Vagina (tissue), 2 donors: ENCODE data around the gene WNT6. TPM values are rescaled to one million over a fixed set of nuclear protein-coding genes. Genes with fewer than 3 reads are reported as not detected.
A peak's percentile ranks its signal among the peaks of the same experiment; 100 is the strongest.

Experiments
- DNase-seq, 2 donors: peaks; one replicate each; pipeline ENCODE4 v3.0.0-alpha.2; 2017; ENCODE audit errors: extremely low spot score in 2 of 2
- H3K27ac ChIP-seq: fragments of 200-600 bp; sonication (generic); one replicate; pipeline ENCODE4 v1.5.1; 2019
- H3K27me3 ChIP-seq: fragments of 200-600 bp; sonication (generic); one replicate; pipeline ENCODE4 v1.5.1; 2019
- H3K36me3 ChIP-seq, 2 donors: fragments of 200-600 bp; sonication (generic); one replicate each; pipeline ENCODE4 v1.5.1; 2017 to 2019
- H3K4me1 ChIP-seq: fragments of 200-600 bp; sonication (generic); one replicate; pipeline ENCODE4 v1.5.1; 2019
- H3K4me3 ChIP-seq, 2 donors: fragments of 200-600 bp; sonication (generic); 1 replicate in 1 of 2; 2 replicates in 1 of 2; pipeline ENCODE4 v1.5.1; 2016 to 2019
- H3K9me3 ChIP-seq: fragments of 200-600 bp; sonication (generic); one replicate; pipeline ENCODE4 v1.5.1; 2019
- POLR2A ChIP-seq, 2 donors: fragments of 450-650 bp; IDR thresholded peaks; one replicate each; pipeline ENCODE4 v1.6.1; 2017; ENCODE audit warnings: antibody characterized with exemption in 2 of 2, mild to moderate bottlenecking in 2 of 2, moderate library complexity in 2 of 2
- POLR2AphosphoS5 ChIP-seq, 2 donors: sonication (generic); formaldehyde crosslinking; IDR thresholded peaks; one replicate each; pipeline ENCODE4 v1.9.0; 2017; ENCODE audit warnings: antibody characterized with exemption in 2 of 2, mild to moderate bottlenecking in 2 of 2, low read depth in 1 of 2; ENCODE audit not compliant: insufficient read depth in 1 of 2
- intact Hi-C: fragments of 100-400 bp; cut with DNase I; formaldehyde crosslinking; loops from one replicate; pipeline ENCODE4 v1.15.1; 2023
- total RNA-seq: library from RNA; depleted of rRNA; stranded (reverse); fragments of >200 nt; gene quantifications from one replicate; pipeline ENCODE4 v1.2.3, GENCODE V29; 2016
- TF ChIP-seq, protein P1 (sequence below), 3 experiments: fragments of 450-650 bp in 2 of 3; fragments of 200-600 bp in 1 of 3; sonication (generic) in 1 of 3; IDR thresholded peaks; one replicate each; pipeline ENCODE4 v1.5.1; 2017 to 2019; ENCODE audit warnings: antibody characterized with exemption in 3 of 3, mild to moderate bottlenecking in 2 of 3, moderate library complexity in 2 of 3

Gene WNT6
- total RNA-seq, 1 donor from 2014 or later = 2.0 TPM

DNA sequence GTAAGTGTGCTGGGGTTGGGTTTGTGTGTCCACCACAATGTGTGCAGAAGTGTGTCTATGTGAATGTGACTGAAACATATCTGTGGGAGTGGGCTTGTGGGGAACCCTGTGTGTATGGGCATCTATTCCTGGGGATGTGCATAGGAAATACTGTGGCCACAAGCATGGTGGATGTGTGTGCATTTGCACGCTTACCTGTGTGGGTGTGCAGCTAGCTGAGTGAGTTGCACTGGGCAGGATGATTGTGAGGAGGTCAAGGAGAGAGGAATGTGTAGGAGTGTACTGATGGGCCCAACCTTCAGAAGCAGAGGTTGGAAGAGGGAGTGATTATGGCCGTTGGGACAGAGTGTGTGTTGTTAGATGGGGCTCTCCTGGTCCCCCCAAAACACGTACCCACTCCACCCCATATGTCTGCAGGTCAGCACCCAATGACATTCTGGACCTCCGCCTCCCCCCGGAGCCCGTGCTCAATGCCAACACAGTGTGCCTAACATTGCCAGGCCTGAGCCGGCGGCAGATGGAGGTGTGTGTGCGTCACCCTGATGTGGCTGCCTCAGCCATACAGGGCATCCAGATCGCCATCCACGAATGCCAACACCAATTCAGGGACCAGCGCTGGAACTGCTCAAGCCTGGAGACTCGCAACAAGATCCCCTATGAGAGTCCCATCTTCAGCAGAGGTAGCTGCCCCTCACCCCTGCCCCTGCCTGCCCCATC is 22.3 kb downstream of the WNT6 start:
- TF ChIP-seq, protein P1, sequence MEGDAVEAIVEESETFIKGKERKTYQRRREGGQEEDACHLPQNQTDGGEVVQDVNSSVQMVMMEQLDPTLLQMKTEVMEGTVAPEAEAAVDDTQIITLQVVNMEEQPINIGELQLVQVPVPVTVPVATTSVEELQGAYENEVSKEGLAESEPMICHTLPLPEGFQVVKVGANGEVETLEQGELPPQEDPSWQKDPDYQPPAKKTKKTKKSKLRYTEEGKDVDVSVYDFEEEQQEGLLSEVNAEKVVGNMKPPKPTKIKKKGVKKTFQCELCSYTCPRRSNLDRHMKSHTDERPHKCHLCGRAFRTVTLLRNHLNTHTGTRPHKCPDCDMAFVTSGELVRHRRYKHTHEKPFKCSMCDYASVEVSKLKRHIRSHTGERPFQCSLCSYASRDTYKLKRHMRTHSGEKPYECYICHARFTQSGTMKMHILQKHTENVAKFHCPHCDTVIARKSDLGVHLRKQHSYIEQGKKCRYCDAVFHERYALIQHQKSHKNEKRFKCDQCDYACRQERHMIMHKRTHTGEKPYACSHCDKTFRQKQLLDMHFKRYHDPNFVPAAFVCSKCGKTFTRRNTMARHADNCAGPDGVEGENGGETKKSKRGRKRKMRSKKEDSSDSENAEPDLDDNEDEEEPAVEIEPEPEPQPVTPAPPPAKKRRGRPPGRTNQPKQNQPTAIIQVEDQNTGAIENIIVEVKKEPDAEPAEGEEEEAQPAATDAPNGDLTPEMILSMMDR (IDR thresholded peaks at IDR 0.05) = no peak
- no peak for TF ChIP-seq POLR2AphosphoS5 (IDR thresholded peaks at IDR 0.05; ENCODE audit: insufficient read depth in 1 of 2, low read depth in 1 of 2)
- TF ChIP-seq POLR2A (IDR thresholded peaks at IDR 0.05) = no peak
- H3K4me3 ChIP-seq = no peak overlapping the region
- H3K27ac ChIP-seq = no peak overlapping the region
- peaks cover 11% of the 10 kb centered on the region for H3K27me3 ChIP-seq
- peaks cover 50% of the 10 kb centered on the region for H3K4me1 ChIP-seq
- DNase-seq = no peak
- intact Hi-C loops = no loop called here
- no peaks in the 10 kb centered on the region for H3K36me3 ChIP-seq
- no peaks in the 10 kb centered on the region for H3K9me3 ChIP-seq

DNA sequence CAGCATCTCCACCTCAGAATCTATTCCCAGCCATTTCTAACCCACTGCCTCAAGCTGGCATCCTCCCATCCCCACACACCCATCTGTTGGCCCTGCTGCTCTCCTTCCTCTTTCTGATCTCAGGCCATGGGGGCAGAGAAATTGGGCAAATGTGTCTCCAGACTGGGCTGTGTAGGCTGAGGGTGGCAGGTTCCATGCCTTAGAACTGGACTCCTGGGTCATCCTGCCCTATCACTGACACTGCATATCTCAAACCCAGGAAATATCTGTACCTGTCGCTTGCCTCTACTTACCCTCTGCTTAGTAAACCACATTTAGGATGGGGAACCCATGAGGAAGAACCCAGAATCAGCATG is 22.8 kb downstream of the WNT6 start:
- Histone ChIP-seq H3K36me3 (no peaks in the 10 kb centered on the region), H3K9me3 (no peaks in the 10 kb centered on the region), H3K4me1 (peaks cover 54% of the 10 kb centered on the region), H3K27me3 (peaks cover 11% of the 10 kb centered on the region), H3K27ac (no peak overlapping the region), H3K4me3 (no peak overlapping the region)
- no peak for TF ChIP-seq POLR2AphosphoS5 (IDR thresholded peaks at IDR 0.05; ENCODE audit: insufficient read depth in 1 of 2, low read depth in 1 of 2)
- no peak for TF ChIP-seq POLR2A (IDR thresholded peaks at IDR 0.05)
- TF ChIP-seq, protein P1 (IDR thresholded peaks at IDR 0.05) = no peak
- intact Hi-C loops = no loop called here
- DNase-seq = no peak

DNA sequence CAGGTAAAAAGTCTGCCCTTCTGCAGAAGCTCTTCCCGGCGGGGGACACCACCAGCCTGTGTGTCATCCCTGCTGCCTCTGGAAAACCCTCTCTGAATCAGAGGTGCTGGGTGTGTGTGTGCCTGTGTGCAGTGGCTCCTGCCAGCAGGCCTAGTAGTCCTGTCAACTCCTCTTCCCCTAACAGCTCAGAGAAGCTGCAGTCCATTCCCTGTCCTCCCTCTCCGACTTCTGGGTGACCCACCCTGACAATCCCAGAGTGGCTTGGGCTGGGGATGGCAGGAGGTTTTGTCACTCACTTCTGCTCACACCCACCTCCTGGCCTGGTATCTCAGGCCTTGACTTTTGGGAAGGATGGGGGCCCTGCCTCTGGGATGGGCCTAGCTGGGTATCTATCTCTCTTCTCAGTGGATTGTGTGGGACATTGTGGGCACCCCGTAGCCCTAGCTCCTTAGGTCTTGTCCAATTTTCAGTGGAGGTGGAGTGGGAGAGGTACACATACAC is 23.3 kb downstream of the WNT6 start:
- peaks cover 11% of the 10 kb centered on the region for H3K27me3 ChIP-seq
- intact Hi-C loops = no loop called here
- peaks cover 54% of the 10 kb centered on the region for H3K4me1 ChIP-seq
- peak overlapping the region in 1 of 2 donors; percentile 48 for H3K4me3 ChIP-seq
- H3K27ac ChIP-seq = peak overlapping the region; percentile 54
- DNase-seq = no peak
- TF ChIP-seq POLR2A (IDR thresholded peaks at IDR 0.05) = no peak
- no peaks in the 10 kb centered on the region for H3K36me3 ChIP-seq
- no peaks in the 10 kb centered on the region for H3K9me3 ChIP-seq

DNA sequence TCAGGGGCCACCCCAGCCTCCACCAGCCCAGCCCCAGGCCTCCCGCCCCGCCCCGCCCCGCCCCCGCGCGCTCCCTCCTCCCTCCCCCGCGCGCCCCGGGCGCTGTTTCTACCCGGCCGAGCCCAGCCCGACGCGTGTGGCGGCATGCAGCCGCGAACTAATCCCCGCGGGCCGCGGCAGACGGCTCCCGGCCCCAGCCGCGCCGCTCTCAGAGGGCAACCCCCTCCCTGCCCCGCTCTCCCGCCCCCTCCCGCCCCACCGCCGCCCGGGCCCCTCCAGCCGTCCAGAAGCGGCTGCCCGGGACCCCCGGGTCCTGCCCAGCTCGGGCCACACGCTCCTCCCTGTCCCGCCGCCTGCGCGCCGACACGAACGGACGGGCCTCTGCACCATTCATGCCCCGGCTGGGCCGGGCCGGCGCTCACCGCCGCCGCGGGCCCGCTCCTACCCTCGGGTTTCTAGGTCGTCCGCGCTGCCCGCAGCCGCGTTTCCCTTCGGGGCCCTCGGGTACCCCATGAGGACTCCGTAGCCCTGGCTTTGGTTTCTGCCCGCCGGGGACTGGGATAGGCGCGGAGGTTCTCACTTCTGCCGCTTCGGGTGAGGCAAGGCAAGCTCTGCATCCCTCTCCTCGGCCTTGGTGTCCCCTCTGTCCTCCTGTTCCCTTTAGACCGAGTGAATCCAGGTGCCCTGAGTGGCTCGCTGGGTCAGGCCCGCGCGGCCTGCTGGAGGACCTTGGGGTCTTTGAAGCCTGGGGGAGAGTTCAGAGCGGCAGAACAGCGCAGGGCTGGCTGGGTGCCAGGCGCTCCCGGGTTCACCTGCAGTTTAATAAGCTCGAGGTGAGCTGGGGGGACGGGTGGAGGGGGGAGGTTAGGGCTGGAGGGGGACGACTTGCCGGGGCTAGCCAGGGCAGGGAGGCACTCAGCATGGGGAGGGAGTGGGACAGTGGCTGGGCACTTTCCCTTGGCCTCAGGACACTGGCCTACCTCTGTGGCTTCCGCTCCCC is 24.2 kb downstream of the WNT6 start:
- TF ChIP-seq, protein P1 (IDR thresholded peaks at IDR 0.05) = no peak
- TF ChIP-seq POLR2A (IDR thresholded peaks at IDR 0.05) = no peak
- peaks cover 54% of the 10 kb centered on the region for H3K4me1 ChIP-seq
- no peaks in the 10 kb centered on the region for H3K9me3 ChIP-seq
- DNase-seq = no peak
- peaks cover 11% of the 10 kb centered on the region for H3K27me3 ChIP-seq
- intact Hi-C loops = no loop called here
- H3K27ac ChIP-seq = peak overlapping the region; percentile 54
- H3K4me3 ChIP-seq = peak overlapping the region; percentile 40 to 48
- H3K36me3 ChIP-seq = no peaks in the 10 kb centered on the region

DNA sequence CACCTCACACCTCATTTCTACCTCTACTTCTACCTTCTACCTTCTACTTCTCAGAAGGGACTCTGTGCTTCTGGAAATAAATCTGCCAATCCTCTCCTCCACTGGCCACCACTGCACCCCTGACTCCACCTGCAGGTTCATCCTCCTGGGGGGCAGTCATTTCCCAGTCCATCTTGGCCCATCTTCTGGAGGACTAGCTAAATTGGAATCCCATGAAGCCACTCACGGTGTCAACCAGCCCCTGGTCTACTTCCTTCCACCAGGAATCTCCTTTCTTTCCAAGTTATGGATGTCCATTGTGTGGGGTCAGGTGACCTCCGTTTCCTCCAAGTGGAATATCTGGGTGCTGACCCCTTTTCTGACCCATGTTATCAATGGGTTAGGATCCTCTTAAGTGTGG is 24.9 kb downstream of the WNT6 start:
- Histone ChIP-seq H3K4me1 (peaks cover 54% of the 10 kb centered on the region), H3K27me3 (peaks cover 11% of the 10 kb centered on the region), H3K36me3 (no peaks in the 10 kb centered on the region), H3K4me3 (no peak overlapping the region), H3K27ac (no peak overlapping the region), H3K9me3 (no peaks in the 10 kb centered on the region)
- no peak for DNase-seq
- intact Hi-C loops = no loop called here
- TF ChIP-seq, protein P1 (IDR thresholded peaks at IDR 0.05) = no peak
- no peak for TF ChIP-seq POLR2A (IDR thresholded peaks at IDR 0.05)
